ENCODE results near the gene DCTD. TPM values are rescaled to one million over a fixed set of nuclear protein-coding genes. Genes with fewer than 3 reads are reported as not detected.

Gene DCTD
- total and polyA plus RNA-seq, 2 of the 13 experiments (the other 11 are each of a cell fraction or from before 2014, with no cell fraction given): 85.1 to 95.3 TPM

DNA sequence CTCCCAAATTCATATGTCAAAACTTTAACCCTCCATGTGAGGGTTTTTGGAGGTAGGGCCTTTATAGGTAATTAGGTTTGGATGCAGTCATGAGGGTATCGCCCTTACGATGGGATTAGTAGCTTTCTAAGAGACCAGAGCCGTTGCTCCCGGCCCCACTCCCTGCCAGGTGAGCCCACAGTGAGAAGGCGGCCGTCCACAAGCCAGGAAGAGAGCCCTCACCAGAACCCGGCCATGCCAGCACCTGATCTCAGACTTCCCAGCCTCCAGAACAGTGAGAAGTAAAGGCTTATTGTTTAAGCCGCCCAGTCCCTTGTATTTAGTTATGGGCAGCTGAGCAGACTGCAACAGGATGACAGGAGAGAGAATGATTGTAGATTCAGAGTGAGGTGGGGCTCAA, 40.8 kb downstream of the DCTD start:
- H3K9me3 ChIP-seq (ENCODE audit: low read length): no peaks in the 10 kb centered on the region
- 94% methylated on average over 6 of the region's 8 CpGs for WGBS (ENCODE audit: low lambda C conversion rate)
- in situ Hi-C loops (cut with HindIII; ENCODE audit: extremely low pct_ligation_motif_present, low pct_unique_long_range_greater_than_20kb): no loop called here
- no peak for TF ChIP-seq ZNF414 (CRISPR knock-in tag; IDR thresholded peaks at IDR 0.05)
- no peak for TF ChIP-seq NR1H2 (CRISPR knock-in tag; IDR thresholded peaks at IDR 0.05; ENCODE audit: borderline replicate concordance, low read depth)
- no peak for TF ChIP-seq MZF1 (CRISPR knock-in tag; IDR thresholded peaks at IDR 0.05; ENCODE audit: borderline replicate concordance)
- TF ChIP-seq ZNF343 (CRISPR knock-in tag; IDR thresholded peaks at IDR 0.05): no peak
- no peak for TF ChIP-seq BCL6 (CRISPR knock-in tag; IDR thresholded peaks at IDR 0.05)
- no peak for TF ChIP-seq MIER2 (CRISPR knock-in tag; IDR thresholded peaks at IDR 0.05)
- TF ChIP-seq ZNF605 (CRISPR knock-in tag; IDR thresholded peaks at IDR 0.05): no peak
- no peak for TF ChIP-seq CCAR2 (optimal IDR thresholded peaks at IDR 0.05; ENCODE audit: low read depth, low read length)
- no peak for TF ChIP-seq ZBTB7A (CRISPR knock-in tag; IDR thresholded peaks at IDR 0.05)
- TF ChIP-seq ZNF598 (CRISPR knock-in tag; IDR thresholded peaks at IDR 0.05; ENCODE audit: borderline replicate concordance): no peak
- no peak for TF ChIP-seq ISL2 (CRISPR knock-in tag; IDR thresholded peaks at IDR 0.05)
- H3K36me3 ChIP-seq (replicated peaks in 1 of 2; ENCODE audit: control insufficient read depth in 1 of 2, insufficient read depth in 2 of 2, low read length in 2 of 2): peaks cover 0 to 4% of the 10 kb centered on the region in 2 experiments; a peak in 2 of 5 replicates
- peaks cover 50% of the 10 kb centered on the region for H3K4me1 ChIP-seq (ENCODE audit: insufficient read depth, low read length)
- CTCF ChIA-PET (ENCODE audit: low intra/inter-chr PET ratio, low total read pairs): no interaction called here
- H3K4me3 ChIP-seq (replicated peaks in 1 of 3; ENCODE audit: insufficient read depth in 1 of 3, low read depth in 2 of 3, low read length in 3 of 3): no peak overlapping the region
- H3K9ac ChIP-seq (ENCODE audit: insufficient read depth, low read depth, low read length): no peak overlapping the region
- no peak for ATAC-seq
- peaks cover 4% of the 10 kb centered on the region for H3K79me2 ChIP-seq (ENCODE audit: insufficient read depth, low read length)
- BruUV-seq (replicated peaks): no TSS peak
- no peak overlapping the region for H3K4me2 ChIP-seq (ENCODE audit: low read depth, low read length)
- POLR2A ChIA-PET: interaction anchor here (7.3 kb wide), 1 partner anchor 20 kb away, joined by 69 read pairs; no protein-coding TSS in a partner anchor
- no peaks in the 10 kb centered on the region for H4K20me1 ChIP-seq (ENCODE audit: insufficient read depth, low read length)
- FAIRE-seq: no peak
- H2AFZ ChIP-seq (ENCODE audit: low read length): no peak overlapping the region
- no peak for DNase-seq (ENCODE audit: low spot score)
- intact Hi-C loops (cut with micrococcal nuclease; ENCODE audit: unreplicated experiment): loop anchor here (2.0 kb wide), 1 partner anchor 14 kb away; no protein-coding TSS in a partner anchor
- no peaks in the 10 kb centered on the region for H3K27me3 ChIP-seq (ENCODE audit: control insufficient read depth in 1 of 2, insufficient read depth in 2 of 2, low read length in 2 of 2)
- peak overlapping the region; percentile 42 for H3K27ac ChIP-seq (ENCODE audit: extremely low read length, insufficient read depth, low read length)

Data from HepG2 (cell line).